A549 (cell line): Measurements from ENCODE around the gene RGS6. TPM values are rescaled to one million over a fixed set of nuclear protein-coding genes. Genes with fewer than 3 reads are reported as not detected.

Experiments
- ATAC-seq, 2 experiments: fragments of 200-7000 bp in 1 of 2; fragments of >200 bp in 1 of 2; cut with Nextera tagmentation in 1 of 2; cut with Tn5 transposase in 1 of 2; 3 replicates each; pipeline versions ENCODE4 v1.8.0 to v1.9.1; 2018 to 2020; ENCODE audit warnings: mild to moderate bottlenecking in 1 of 2, moderate library complexity in 1 of 2
- CTCF ChIA-PET: fragments of 300-600 bp; sonication (Branson Sonifier 250); formaldehyde crosslinking; extraction: SDS; loops from one replicate; lab custom pipeline; 2021; ENCODE audit warnings: antibody characterized with exemption, inconsistent platforms; lab: Yijun Ruan, JAX
- POLR2A ChIA-PET: fragments of 350-600 bp; formaldehyde crosslinking; extraction: SDS; loops from one replicate; lab custom pipeline; 2021; ENCODE audit warnings: antibody characterized with exemption, inconsistent platforms; lab: Yijun Ruan, JAX
- DNase-seq, 2 experiments: peaks; one replicate each; pipeline versions ENCODE4 v3.0.0 to v3.0.0-alpha.2; 2011 to 2016; ENCODE audit warnings: low read depth in 1 of 2, low spot score in 1 of 2
- FAIRE-seq: peaks from 2 replicates; lab custom pipeline; 2011; peaks lifted over from hg19 to GRCh38; lab: Jason Lieb, UNC
- H3K27ac ChIP-seq, 2 experiments: fragments of >200 bp; sonication (Bioruptor Twin); formaldehyde crosslinking; 3 replicates each; pipeline ENCODE4 v1.5.1; 2016 to 2017
- H3K4me1 ChIP-seq: fragments of >200 bp; sonication (Bioruptor Twin); formaldehyde crosslinking; 3 replicates; pipeline ENCODE4 v1.6.1; 2016
- H3K4me2 ChIP-seq: fragments of >200 bp; sonication (Bioruptor Twin); formaldehyde crosslinking; 3 replicates; pipeline ENCODE4 v1.6.1; 2016
- H3K4me3 ChIP-seq: fragments of >200 bp; sonication (Bioruptor Twin); formaldehyde crosslinking; 3 replicates; pipeline ENCODE4 v1.5.1; 2016
- H3K9me3 ChIP-seq: fragments of >200 bp; sonication (Bioruptor Twin); formaldehyde crosslinking; 3 replicates; pipeline ENCODE4 v1.6.1; 2016
- CBX8 ChIP-seq: fragments of 200-600 bp; sonication (generic); IDR thresholded peaks from 2 replicates; pipeline ENCODE4 v1.6.1; 2016
- CEBPB ChIP-seq, 2 experiments: fragments of >200 bp in 1 of 2; sonication (Bioruptor Twin) in 1 of 2; formaldehyde crosslinking in 1 of 2; IDR thresholded peaks; 2 replicates each; pipeline ENCODE4 v1.6.1; 2012 to 2016
- CHD2 ChIP-seq: fragments of 150-350 bp; IDR thresholded peaks from 2 replicates; pipeline ENCODE4 v1.6.1; 2014; ENCODE audit warnings: low read length; ENCODE audit not compliant: partially characterized antibody
- EHF ChIP-seq: fragments of 250-450 bp; sonication (Bioruptor Pico); IDR thresholded peaks from 2 replicates; pipeline ENCODE4 v1.5.0; 2020; ENCODE audit warnings: mild to moderate bottlenecking
- EP300 ChIP-seq, 2 experiments: fragments of >200 bp; sonication (Bioruptor Twin); formaldehyde crosslinking; IDR thresholded peaks; 2 replicates in 1 of 2; 3 replicates in 1 of 2; pipeline ENCODE4 v1.6.1; 2016 to 2017
- GATA3 ChIP-seq: IDR thresholded peaks from 2 replicates; pipeline ENCODE4 v1.6.1; 2012; ENCODE audit warnings: borderline replicate concordance
- HEYL ChIP-seq: fragments of 250-450 bp; sonication (Bioruptor Pico); IDR thresholded peaks from 2 replicates; pipeline ENCODE4 v1.8.0; 2021; ENCODE audit warnings: mild to moderate bottlenecking, moderate library complexity
- JUNB ChIP-seq: fragments of >200 bp; sonication (Bioruptor Twin); formaldehyde crosslinking; IDR thresholded peaks from 2 replicates; pipeline ENCODE4 v1.6.1; 2016
- KDM5A ChIP-seq: fragments of 200-600 bp; sonication (generic); IDR thresholded peaks from 2 replicates; pipeline ENCODE4 v1.6.1; 2016; ENCODE audit warnings: antibody characterized with exemption, mild to moderate bottlenecking
- NFE2L2 ChIP-seq: fragments of 150-350 bp; conservative IDR thresholded peaks from 2 replicates; pipeline ENCODE4 v1.6.1; 2014; ENCODE audit warnings: low read length
- NPAS2 ChIP-seq: fragments of 250-450 bp; sonication (Bioruptor Pico); IDR thresholded peaks from 2 replicates; pipeline ENCODE4 v1.8.0; 2022; ENCODE audit warnings: mild to moderate bottlenecking, moderate library complexity, borderline replicate concordance
- NR3C1 ChIP-seq: fragments of >200 bp; sonication (Bioruptor Twin); formaldehyde crosslinking; IDR thresholded peaks from 3 replicates; pipeline ENCODE4 v1.6.1; 2017
- RAD21 ChIP-seq, 2 experiments: fragments of >200 bp in 1 of 2; sonication (Bioruptor Twin) in 1 of 2; formaldehyde crosslinking in 1 of 2; IDR thresholded peaks in 1 of 2; conservative IDR thresholded peaks in 1 of 2; 2 replicates in 1 of 2; 3 replicates in 1 of 2; pipeline ENCODE4 v1.6.1; 2012 to 2018; ENCODE audit warnings: inconsistent platforms in 1 of 2
- RARB ChIP-seq: fragments of 250-450 bp; sonication (Bioruptor Pico); IDR thresholded peaks from 2 replicates; pipeline ENCODE4 v1.8.0; 2021; ENCODE audit warnings: mild to moderate bottlenecking, moderate library complexity
- RNF2 ChIP-seq: fragments of 200-600 bp; sonication (generic); IDR thresholded peaks from 2 replicates; pipeline ENCODE4 v1.6.1; 2016; ENCODE audit warnings: low read depth, mild to moderate bottlenecking, antibody characterized with exemption, moderate library complexity, borderline replicate concordance
- TP53 ChIP-seq: fragments of 250-450 bp; sonication (Bioruptor Pico); IDR thresholded peaks from 2 replicates; pipeline ENCODE4 v1.5.0; 2021; ENCODE audit warnings: mild to moderate bottlenecking, moderate library complexity
- ZC3H11A ChIP-seq: fragments of 450-650 bp; IDR thresholded peaks from 2 replicates; pipeline ENCODE4 v1.6.1; 2014; ENCODE audit warnings: antibody characterized with exemption, mild to moderate bottlenecking
- ZNF302 ChIP-seq: fragments of 250-450 bp; sonication (Bioruptor Pico); IDR thresholded peaks from 2 replicates; pipeline ENCODE4 v1.9.0; 2021; ENCODE audit warnings: inconsistent platforms, mild to moderate bottlenecking, moderate library complexity
- WGBS: methylation state at CpG from one replicate; pipeline ENCODE4 v1.1.6; 2017; ENCODE audit errors: missing lambda C conversion rate; 5-methylcytosine and 5-hydroxymethylcytosine counted together
- polyA plus RNA-seq, 4 experiments: library from polyadenylated mRNA; depleted of rRNA in 3 of 4; stranded (reverse); fragments of >200 nt; fragmentation: RNase III in 1 of 4; extraction: RNeasy Plus Mini Kit Qiagen cat#74134 plus additional on column Dnase treatment in 1 of 4; gene quantifications; 2 replicates in 3 of 4; 3 replicates in 1 of 4; pipeline ENCODE4 v1.2.3, GENCODE V29; 2011 to 2017
- TF ChIP-seq, protein P1 (sequence below): IDR thresholded peaks from 2 replicates; pipeline ENCODE4 v1.6.1; 2012
- TF ChIP-seq, protein P2 (sequence below): fragments of 200-600 bp; sonication (generic); IDR thresholded peaks from 2 replicates; pipeline ENCODE4 v1.6.1; 2016; ENCODE audit warnings: antibody characterized with exemption, mild to moderate bottlenecking, moderate library complexity
- TF ChIP-seq, protein P3 (sequence below): IDR thresholded peaks from 2 replicates; pipeline ENCODE4 v1.6.1; 2012
- TF ChIP-seq, protein P4 (sequence below): IDR thresholded peaks from 2 replicates; pipeline ENCODE4 v1.6.1; 2012; ENCODE audit warnings: low read depth, borderline replicate concordance
- TF ChIP-seq, protein P5 (sequence below): fragments of 250-450 bp; sonication (Bioruptor Pico); IDR thresholded peaks from 2 replicates; pipeline ENCODE4 v1.5.0; 2021; ENCODE audit warnings: mild to moderate bottlenecking, moderate library complexity, borderline replicate concordance
- TF ChIP-seq, protein P6 (sequence below): fragments of 450-650 bp; IDR thresholded peaks from 2 replicates; pipeline ENCODE4 v1.6.1; 2014; ENCODE audit warnings: antibody characterized with exemption
- TF ChIP-seq, protein P7 (sequence below): fragments of >200 bp; sonication (Bioruptor Twin); formaldehyde crosslinking; IDR thresholded peaks from 3 replicates; pipeline ENCODE4 v1.5.1; 2016
- TF ChIP-seq, protein P8 (sequence below): fragments of >200 bp; sonication (Bioruptor Twin); formaldehyde crosslinking; IDR thresholded peaks from 2 replicates; pipeline ENCODE4 v1.6.1; 2016

Gene RGS6
- polyA plus RNA-seq, 2 of the 4 experiments (the other 2 are of a cell fraction), result not detected

DNA sequence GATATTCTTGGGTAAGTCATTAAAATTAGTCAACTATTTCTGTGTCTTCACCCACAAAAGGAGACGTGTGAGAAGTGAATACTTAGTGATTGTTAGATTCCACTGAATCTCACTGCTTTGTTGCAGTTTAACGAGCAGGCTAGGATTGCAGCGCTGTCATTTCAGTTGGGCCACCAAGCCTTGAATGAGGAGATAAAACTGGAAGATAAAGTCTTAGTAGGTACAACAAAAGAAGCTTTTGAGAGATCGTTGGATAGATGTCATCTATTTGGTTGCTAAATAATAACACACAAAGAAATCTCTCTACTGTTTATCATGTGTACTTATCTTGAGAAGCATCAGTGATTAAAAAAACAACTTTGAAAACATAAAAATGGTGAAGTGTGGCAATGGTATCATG, 132.3 kb downstream of the RGS6 start:
- ATAC-seq (no peak), FAIRE-seq (no peak), DNase-seq (no peak)
- Histone ChIP-seq H3K4me3 (no peak overlapping the region), H3K9me3 (no peaks in the 10 kb centered on the region), H3K4me2 (no peak overlapping the region), H3K27ac (no peak overlapping the region)
- POLR2A ChIA-PET, result no interaction called here
- 3% methylated on average over 4 of the region's 4 CpGs for WGBS
- TF ChIP-seq JUNB, result no peak
- no peak for TF ChIP-seq EHF (CRISPR knock-in tag)
- TF ChIP-seq, protein P1, sequence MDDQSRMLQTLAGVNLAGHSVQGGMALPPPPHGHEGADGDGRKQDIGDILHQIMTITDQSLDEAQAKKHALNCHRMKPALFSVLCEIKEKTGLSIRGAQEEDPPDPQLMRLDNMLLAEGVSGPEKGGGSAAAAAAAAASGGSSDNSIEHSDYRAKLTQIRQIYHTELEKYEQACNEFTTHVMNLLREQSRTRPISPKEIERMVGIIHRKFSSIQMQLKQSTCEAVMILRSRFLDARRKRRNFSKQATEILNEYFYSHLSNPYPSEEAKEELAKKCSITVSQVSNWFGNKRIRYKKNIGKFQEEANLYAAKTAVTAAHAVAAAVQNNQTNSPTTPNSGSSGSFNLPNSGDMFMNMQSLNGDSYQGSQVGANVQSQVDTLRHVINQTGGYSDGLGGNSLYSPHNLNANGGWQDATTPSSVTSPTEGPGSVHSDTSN, result no peak
- no peak for TF ChIP-seq ZNF302
- TF ChIP-seq, protein P2, sequence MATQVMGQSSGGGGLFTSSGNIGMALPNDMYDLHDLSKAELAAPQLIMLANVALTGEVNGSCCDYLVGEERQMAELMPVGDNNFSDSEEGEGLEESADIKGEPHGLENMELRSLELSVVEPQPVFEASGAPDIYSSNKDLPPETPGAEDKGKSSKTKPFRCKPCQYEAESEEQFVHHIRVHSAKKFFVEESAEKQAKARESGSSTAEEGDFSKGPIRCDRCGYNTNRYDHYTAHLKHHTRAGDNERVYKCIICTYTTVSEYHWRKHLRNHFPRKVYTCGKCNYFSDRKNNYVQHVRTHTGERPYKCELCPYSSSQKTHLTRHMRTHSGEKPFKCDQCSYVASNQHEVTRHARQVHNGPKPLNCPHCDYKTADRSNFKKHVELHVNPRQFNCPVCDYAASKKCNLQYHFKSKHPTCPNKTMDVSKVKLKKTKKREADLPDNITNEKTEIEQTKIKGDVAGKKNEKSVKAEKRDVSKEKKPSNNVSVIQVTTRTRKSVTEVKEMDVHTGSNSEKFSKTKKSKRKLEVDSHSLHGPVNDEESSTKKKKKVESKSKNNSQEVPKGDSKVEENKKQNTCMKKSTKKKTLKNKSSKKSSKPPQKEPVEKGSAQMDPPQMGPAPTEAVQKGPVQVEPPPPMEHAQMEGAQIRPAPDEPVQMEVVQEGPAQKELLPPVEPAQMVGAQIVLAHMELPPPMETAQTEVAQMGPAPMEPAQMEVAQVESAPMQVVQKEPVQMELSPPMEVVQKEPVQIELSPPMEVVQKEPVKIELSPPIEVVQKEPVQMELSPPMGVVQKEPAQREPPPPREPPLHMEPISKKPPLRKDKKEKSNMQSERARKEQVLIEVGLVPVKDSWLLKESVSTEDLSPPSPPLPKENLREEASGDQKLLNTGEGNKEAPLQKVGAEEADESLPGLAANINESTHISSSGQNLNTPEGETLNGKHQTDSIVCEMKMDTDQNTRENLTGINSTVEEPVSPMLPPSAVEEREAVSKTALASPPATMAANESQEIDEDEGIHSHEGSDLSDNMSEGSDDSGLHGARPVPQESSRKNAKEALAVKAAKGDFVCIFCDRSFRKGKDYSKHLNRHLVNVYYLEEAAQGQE, result no peak
- no peak for TF ChIP-seq NFE2L2
- TF ChIP-seq RNF2, result no peak
- no peak for TF ChIP-seq TP53 (CRISPR knock-in tag)
- TF ChIP-seq, protein P3, sequence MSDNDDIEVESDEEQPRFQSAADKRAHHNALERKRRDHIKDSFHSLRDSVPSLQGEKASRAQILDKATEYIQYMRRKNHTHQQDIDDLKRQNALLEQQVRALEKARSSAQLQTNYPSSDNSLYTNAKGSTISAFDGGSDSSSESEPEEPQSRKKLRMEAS, result no peak
- TF ChIP-seq GATA3, result no peak
- no peak for TF ChIP-seq RAD21 (conservative IDR thresholded peaks at IDR 0.05 in 1 of 2, IDR thresholded peaks at IDR 0.05 in 1 of 2)
- TF ChIP-seq, protein P4, sequence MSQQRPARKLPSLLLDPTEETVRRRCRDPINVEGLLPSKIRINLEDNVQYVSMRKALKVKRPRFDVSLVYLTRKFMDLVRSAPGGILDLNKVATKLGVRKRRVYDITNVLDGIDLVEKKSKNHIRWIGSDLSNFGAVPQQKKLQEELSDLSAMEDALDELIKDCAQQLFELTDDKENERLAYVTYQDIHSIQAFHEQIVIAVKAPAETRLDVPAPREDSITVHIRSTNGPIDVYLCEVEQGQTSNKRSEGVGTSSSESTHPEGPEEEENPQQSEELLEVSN, result no peak
- TF ChIP-seq, protein P5, sequence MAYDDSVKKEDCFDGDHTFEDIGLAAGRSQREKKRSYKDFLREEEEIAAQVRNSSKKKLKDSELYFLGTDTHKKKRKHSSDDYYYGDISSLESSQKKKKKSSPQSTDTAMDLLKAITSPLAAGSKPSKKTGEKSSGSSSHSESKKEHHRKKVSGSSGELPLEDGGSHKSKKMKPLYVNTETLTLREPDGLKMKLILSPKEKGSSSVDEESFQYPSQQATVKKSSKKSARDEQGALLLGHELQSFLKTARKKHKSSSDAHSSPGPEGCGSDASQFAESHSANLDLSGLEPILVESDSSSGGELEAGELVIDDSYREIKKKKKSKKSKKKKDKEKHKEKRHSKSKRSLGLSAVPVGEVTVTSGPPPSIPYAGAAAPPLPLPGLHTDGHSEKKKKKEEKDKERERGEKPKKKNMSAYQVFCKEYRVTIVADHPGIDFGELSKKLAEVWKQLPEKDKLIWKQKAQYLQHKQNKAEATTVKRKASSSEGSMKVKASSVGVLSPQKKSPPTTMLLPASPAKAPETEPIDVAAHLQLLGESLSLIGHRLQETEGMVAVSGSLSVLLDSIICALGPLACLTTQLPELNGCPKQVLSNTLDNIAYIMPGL (CRISPR knock-in tag), result no peak
- TF ChIP-seq, all 56 proteins: peak for 0
- CTCF ChIA-PET, result no interaction called here
- no peaks in the 10 kb centered on the region for H3K4me1 ChIP-seq

DNA sequence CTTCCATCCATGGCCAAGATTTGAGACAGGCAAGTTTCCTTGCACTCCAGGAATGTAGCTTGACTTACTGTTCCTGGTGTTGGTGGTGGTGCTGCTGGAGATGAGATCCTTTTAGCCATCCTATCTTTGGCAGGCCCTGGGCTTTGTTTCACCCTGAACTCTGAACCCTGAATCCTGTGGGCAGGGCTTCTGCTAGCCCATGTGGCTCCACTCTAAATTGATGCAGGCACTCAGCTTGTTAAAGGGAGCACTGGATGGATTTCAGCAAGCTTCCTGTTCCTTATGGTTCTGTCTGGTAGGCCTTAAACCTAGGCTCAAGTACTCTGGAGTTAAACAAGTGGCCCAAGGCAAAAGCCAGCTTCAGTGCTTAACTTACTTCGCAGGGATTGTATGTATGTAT, 138.2 kb downstream of the RGS6 start:
- H3K4me1 ChIP-seq, result no peaks in the 10 kb centered on the region
- TF ChIP-seq, protein P6, sequence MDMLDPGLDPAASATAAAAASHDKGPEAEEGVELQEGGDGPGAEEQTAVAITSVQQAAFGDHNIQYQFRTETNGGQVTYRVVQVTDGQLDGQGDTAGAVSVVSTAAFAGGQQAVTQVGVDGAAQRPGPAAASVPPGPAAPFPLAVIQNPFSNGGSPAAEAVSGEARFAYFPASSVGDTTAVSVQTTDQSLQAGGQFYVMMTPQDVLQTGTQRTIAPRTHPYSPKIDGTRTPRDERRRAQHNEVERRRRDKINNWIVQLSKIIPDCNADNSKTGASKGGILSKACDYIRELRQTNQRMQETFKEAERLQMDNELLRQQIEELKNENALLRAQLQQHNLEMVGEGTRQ, result no peak
- TF ChIP-seq, protein P7, sequence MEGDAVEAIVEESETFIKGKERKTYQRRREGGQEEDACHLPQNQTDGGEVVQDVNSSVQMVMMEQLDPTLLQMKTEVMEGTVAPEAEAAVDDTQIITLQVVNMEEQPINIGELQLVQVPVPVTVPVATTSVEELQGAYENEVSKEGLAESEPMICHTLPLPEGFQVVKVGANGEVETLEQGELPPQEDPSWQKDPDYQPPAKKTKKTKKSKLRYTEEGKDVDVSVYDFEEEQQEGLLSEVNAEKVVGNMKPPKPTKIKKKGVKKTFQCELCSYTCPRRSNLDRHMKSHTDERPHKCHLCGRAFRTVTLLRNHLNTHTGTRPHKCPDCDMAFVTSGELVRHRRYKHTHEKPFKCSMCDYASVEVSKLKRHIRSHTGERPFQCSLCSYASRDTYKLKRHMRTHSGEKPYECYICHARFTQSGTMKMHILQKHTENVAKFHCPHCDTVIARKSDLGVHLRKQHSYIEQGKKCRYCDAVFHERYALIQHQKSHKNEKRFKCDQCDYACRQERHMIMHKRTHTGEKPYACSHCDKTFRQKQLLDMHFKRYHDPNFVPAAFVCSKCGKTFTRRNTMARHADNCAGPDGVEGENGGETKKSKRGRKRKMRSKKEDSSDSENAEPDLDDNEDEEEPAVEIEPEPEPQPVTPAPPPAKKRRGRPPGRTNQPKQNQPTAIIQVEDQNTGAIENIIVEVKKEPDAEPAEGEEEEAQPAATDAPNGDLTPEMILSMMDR, result no peak
- TF ChIP-seq CEBPB (IDR thresholded peaks at IDR 0.05) (no peak), CHD2 (no peak), RARB (CRISPR knock-in tag) (no peak), ZC3H11A (no peak), KDM5A (no peak), RAD21 (conservative IDR thresholded peaks at IDR 0.05 in 1 of 2, IDR thresholded peaks at IDR 0.05 in 1 of 2) (no peak), NPAS2 (CRISPR knock-in tag) (no peak), CBX8 (no peak), HEYL (no peak), EP300 (IDR thresholded peaks at IDR 0.05) (no peak), NR3C1 (no peak)
- TF ChIP-seq, protein P3, result no peak
- TF ChIP-seq, protein P8, sequence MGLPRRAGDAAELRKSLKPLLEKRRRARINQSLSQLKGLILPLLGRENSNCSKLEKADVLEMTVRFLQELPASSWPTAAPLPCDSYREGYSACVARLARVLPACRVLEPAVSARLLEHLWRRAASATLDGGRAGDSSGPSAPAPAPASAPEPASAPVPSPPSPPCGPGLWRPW, result no peak
- ChIA-PET CTCF (no interaction called here), POLR2A (no interaction called here)
- no peaks in the 10 kb centered on the region for H3K9me3 ChIP-seq
- 27% methylated on average over 1 of the region's 1 CpG for WGBS
- no peak for ATAC-seq
- H3K27ac ChIP-seq, result no peak overlapping the region
- H3K4me2 ChIP-seq, result no peak overlapping the region
- DNase-seq, result no peak
- no peak overlapping the region for H3K4me3 ChIP-seq
- FAIRE-seq, result no peak
